Right lobe of liver (tissue), 6 donors: ENCODE results near the gene CACNA2D3. TPM values are rescaled to one million over a fixed set of nuclear protein-coding genes. Genes with fewer than 3 reads are reported as not detected.

ENCODE experiments used
- ATAC-seq, 4 donors: fragments of 200-7000 bp; cut with Tn5 transposase; one replicate each; pipeline ENCODE4 v1.9.1; 2020; ENCODE audit warnings: mild to moderate bottlenecking in 4 of 4, moderate library complexity in 4 of 4
- DNase-seq, 3 donors: peaks; one replicate each; pipeline ENCODE4 v3.0.0-alpha.2; 2020
- H3K27ac ChIP-seq, 3 donors: fragments of 200-600 bp; one replicate each; pipeline ENCODE4 v1.8.0; 2022
- H3K27me3 ChIP-seq, 2 donors: fragments of 200-600 bp; one replicate each; pipeline ENCODE4 v1.8.0; 2022
- H3K36me3 ChIP-seq, 4 donors: fragments of 200-600 bp; sonication (generic) in 1 of 4; one replicate each; pipeline versions ENCODE4 v1.5.1 to v1.8.0; 2017 to 2022; ENCODE audit warnings: control low read depth in 1 of 4
- H3K4me1 ChIP-seq, 4 donors: fragments of 200-600 bp; sonication (generic) in 1 of 4; one replicate each; pipeline versions ENCODE4 v1.5.1 to v1.8.0; 2017 to 2022; ENCODE audit warnings: control low read depth in 1 of 4
- H3K4me3 ChIP-seq, 3 donors: fragments of 200-600 bp; one replicate each; pipeline ENCODE4 v1.8.0; 2022
- H3K9me3 ChIP-seq, 4 donors: fragments of 200-600 bp; sonication (generic) in 1 of 4; one replicate each; pipeline versions ENCODE4 v1.5.1 to v1.8.0; 2017 to 2022; ENCODE audit warnings: control low read depth in 1 of 4
- CTCF ChIP-seq, 4 donors: fragments of 200-600 bp in 3 of 4; fragments of 450-650 bp in 1 of 4; IDR thresholded peaks; one replicate each; pipeline versions ENCODE4 v1.5.1 to v1.8.0; 2016 to 2022; ENCODE audit warnings: antibody characterized with exemption in 4 of 4, mild to moderate bottlenecking in 2 of 4
- POLR2A ChIP-seq: fragments of 450-650 bp; IDR thresholded peaks from one replicate; pipeline ENCODE4 v1.6.1; 2017; ENCODE audit warnings: antibody characterized with exemption, mild to moderate bottlenecking
- WGBS: methylation state at CpG from one replicate; pipeline ENCODE4 v1.1.6; 2018; ENCODE audit warnings: low coverage, low lambda C conversion rate; ENCODE audit not compliant: insufficient coverage; ENCODE audit errors: missing lambda C conversion rate; 5-methylcytosine and 5-hydroxymethylcytosine counted together
- intact Hi-C, 2 donors: fragments of 100-400 bp; cut with DNase I; formaldehyde crosslinking; loops; one replicate each; pipeline versions ENCODE4 v1.11.2 to v1.14.1; 2022
- total RNA-seq, 6 experiments: library from RNA; depleted of rRNA in 2 of 6; stranded (reverse); fragments of >200 nt in 2 of 6; fragmentation: NEBNext Ultra II Directional in 3 of 6; extraction: Animal tissue kit (Norgen Biotek cat#: 25700) in 3 of 6; gene quantifications; one replicate each; pipeline versions ENCODE4 v1.1.0 to v1.2.4, GENCODE V29; 2016 to 2023
- donor health status: DM: no; HTN: yes; CAD: no.
- donor health status: DM: no; HTN: no; CAD: no.
- donor health status: DM: no; HTN: no; CAD: no.
- donor health status: DM: no; HTN: yes; CAD: no.
- donor health status: DM: no; HTN: yes; CAD: no.

CACNA2D3 gene
- total RNA-seq, 6 experiments from 2014 or later, result 0.28 to 0.87 TPM; not detected in 4

GRCh38 chr3:54171951-54172350, 49.6 kb downstream of the CACNA2D3 start:
- intact Hi-C loops, result no loop called here
- Histone ChIP-seq H3K27ac (no peak overlapping the region), H3K9me3 (no peaks in the 10 kb centered on the region), H3K4me3 (no peak overlapping the region), H3K36me3 (no peaks in the 10 kb centered on the region), H3K4me1 (no peaks in the 10 kb centered on the region), H3K27me3 (no peaks in the 10 kb centered on the region)
- ATAC-seq (no peak), DNase-seq (no peak)
- TF ChIP-seq CTCF (IDR thresholded peaks at IDR 0.05) (no peak), POLR2A (no peak)
- WGBS, result 68% methylated on average over 8 of the region's 10 CpGs

GRCh38 chr3:54173371-54173770, 51.0 kb downstream of the CACNA2D3 start:
- no peak overlapping the region for H3K4me3 ChIP-seq
- H3K4me1 ChIP-seq, result no peaks in the 10 kb centered on the region
- H3K27ac ChIP-seq, result no peak overlapping the region
- no peaks in the 10 kb centered on the region for H3K36me3 ChIP-seq
- no peaks in the 10 kb centered on the region for H3K27me3 ChIP-seq
- ATAC-seq (no peak), DNase-seq (no peak)
- TF ChIP-seq CTCF (IDR thresholded peaks at IDR 0.05), result no peak
- TF ChIP-seq POLR2A, result no peak
- 63% methylated on average over 3 of the region's 3 CpGs for WGBS
- H3K9me3 ChIP-seq, result no peaks in the 10 kb centered on the region
- intact Hi-C loops, result no loop called here

- no peaks in the 10 kb centered on the region for H3K4me1 ChIP-seq
- no peak for TF ChIP-seq CTCF (IDR thresholded peaks at IDR 0.05)
- TF ChIP-seq POLR2A, result no peak
- H3K27ac ChIP-seq, result no peak overlapping the region
- ATAC-seq (no peak), DNase-seq (no peak)
- no peaks in the 10 kb centered on the region for H3K9me3 ChIP-seq
- H3K4me3 ChIP-seq, result no peak overlapping the region
- no peaks in the 10 kb centered on the region for H3K27me3 ChIP-seq
- no peaks in the 10 kb centered on the region for H3K36me3 ChIP-seq
- intact Hi-C loops, result no loop called here
- 38% methylated on average over 3 of the region's 3 CpGs for WGBS
These were observed 53.8 kb downstream of the CACNA2D3 start for GRCh38 chr3:54176106-54176505.

- DNase-seq, result no peak
- Histone ChIP-seq H3K27ac (no peak overlapping the region), H3K9me3 (no peaks in the 10 kb centered on the region), H3K4me1 (no peaks in the 10 kb centered on the region), H3K27me3 (no peaks in the 10 kb centered on the region), H3K36me3 (no peaks in the 10 kb centered on the region), H3K4me3 (no peak overlapping the region)
- WGBS, result 29% methylated on average over 3 of the region's 3 CpGs
- TF ChIP-seq CTCF (IDR thresholded peaks at IDR 0.05) (no peak), POLR2A (no peak)
- intact Hi-C loops, result no loop called here
- no peak for ATAC-seq
These were observed 55.5 kb downstream of the CACNA2D3 start for GRCh38 chr3:54177816-54178215.

GRCh38 chr3:54178376-54178775, 56.0 kb downstream of the CACNA2D3 start:
- WGBS, result 73% methylated on average over 4 of the region's 5 CpGs

More at GRCh38 chr3:54178376-54178775, 56.0 kb downstream of the CACNA2D3 start:
- no peak for TF ChIP-seq POLR2A
- TF ChIP-seq CTCF (IDR thresholded peaks at IDR 0.05), result no peak
- intact Hi-C loops, result no loop called here
- DNase-seq (no peak), ATAC-seq (no peak)
- H3K4me1 ChIP-seq, result no peaks in the 10 kb centered on the region
- H3K27ac ChIP-seq, result no peak overlapping the region
- H3K36me3 ChIP-seq, result no peaks in the 10 kb centered on the region
- no peaks in the 10 kb centered on the region for H3K9me3 ChIP-seq
- no peaks in the 10 kb centered on the region for H3K27me3 ChIP-seq
- H3K4me3 ChIP-seq, result no peak overlapping the region
